Subcutaneous adipose tissue (tissue), 4 donors: ENCODE measurements around the gene ACSF3. TPM values are rescaled to one million over a fixed set of nuclear protein-coding genes. Genes with fewer than 3 reads are reported as not detected.

Experiments
- total RNA-seq, 4 donors: library from RNA; depleted of rRNA; stranded (reverse); fragments of >200 nt; gene quantifications; one replicate each; pipeline ENCODE4 v1.1.0, GENCODE V29; 2016
- TF ChIP-seq, protein P1 (sequence below): fragments of 450-650 bp; IDR thresholded peaks from one replicate; pipeline ENCODE4 v1.5.1; 2016; ENCODE audit warnings: low read depth, mild to moderate bottlenecking, control low read depth, antibody characterized with exemption, moderate library complexity

The ACSF3 gene
- total RNA-seq, 4 donors from 2014 or later = 17.4 to 40.1 (median 22.5) TPM

DNA sequence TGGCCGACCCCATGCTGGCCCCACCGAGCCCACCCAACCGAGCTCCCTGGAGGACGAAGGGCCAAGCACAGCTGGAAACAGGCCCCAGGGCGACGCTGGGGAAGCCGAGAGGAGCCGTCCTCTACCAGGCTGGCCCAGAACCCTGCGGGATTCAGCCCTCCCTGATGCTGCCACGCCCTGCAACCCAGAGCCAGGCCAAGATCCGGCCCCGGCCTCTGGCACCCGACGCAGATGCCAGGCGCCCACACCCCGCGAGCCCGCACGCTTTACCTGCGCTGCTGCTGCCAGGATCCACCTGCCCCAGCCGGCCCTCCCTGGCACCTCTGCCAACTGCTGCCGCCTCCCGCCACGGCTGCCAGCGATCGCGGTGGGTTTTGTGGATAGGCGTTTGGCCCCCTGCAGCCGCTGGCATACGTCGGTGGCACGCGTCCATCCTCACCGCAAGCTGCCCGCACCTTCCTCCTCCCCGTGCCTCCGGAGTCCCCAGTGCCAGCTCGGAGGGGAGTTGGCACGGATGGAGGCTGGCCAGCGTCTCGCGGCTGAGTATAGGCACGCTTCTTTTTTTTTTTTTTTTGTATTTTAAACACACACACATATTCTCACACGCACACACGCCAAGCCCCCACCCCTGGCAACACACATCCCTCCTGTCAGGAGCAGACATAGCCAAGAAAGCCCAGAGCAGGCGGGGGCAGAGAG, 41.3 kb upstream of the ACSF3 start:
- TF ChIP-seq, protein P1, sequence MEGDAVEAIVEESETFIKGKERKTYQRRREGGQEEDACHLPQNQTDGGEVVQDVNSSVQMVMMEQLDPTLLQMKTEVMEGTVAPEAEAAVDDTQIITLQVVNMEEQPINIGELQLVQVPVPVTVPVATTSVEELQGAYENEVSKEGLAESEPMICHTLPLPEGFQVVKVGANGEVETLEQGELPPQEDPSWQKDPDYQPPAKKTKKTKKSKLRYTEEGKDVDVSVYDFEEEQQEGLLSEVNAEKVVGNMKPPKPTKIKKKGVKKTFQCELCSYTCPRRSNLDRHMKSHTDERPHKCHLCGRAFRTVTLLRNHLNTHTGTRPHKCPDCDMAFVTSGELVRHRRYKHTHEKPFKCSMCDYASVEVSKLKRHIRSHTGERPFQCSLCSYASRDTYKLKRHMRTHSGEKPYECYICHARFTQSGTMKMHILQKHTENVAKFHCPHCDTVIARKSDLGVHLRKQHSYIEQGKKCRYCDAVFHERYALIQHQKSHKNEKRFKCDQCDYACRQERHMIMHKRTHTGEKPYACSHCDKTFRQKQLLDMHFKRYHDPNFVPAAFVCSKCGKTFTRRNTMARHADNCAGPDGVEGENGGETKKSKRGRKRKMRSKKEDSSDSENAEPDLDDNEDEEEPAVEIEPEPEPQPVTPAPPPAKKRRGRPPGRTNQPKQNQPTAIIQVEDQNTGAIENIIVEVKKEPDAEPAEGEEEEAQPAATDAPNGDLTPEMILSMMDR = no peak

DNA sequence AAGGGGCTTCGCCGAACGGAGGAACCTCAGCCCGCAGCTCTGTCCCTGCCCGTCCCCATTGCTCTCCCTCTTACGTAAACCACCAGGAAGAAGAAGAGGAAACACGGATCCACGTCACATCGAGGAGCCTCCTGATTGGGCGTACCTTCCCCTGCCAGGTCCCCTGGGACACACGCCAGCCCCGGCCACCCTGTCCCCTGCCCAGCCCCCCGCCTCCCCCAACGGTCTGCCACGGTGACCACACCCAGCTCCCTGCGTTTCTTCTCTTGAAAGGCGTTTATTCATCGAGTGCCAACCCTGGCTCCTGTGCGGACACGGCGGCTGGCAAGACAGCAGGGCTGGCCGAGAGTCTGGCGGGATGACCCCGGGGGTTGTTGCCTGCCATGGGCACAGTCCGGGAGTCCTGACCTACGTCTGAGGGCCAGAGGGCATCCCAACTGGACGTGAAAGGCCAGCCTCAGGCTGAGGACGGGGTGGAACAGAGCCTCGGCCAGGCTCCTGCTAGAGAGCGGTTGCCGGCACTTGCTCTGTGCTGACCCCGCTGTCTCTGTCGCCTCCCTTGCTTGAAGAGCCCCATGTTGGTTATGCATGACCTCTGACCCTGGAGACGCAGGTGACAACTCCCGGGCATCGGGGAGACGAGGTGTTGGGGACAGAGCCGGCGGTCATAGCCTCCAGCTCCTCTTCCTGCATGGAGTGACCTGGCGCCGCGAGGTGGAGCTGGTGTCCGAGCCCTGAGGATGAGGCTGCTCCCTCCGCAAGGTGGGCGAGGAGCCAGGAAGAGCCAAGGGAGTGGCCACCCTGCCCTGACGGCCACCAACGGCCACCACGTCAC, 40.5 kb upstream of the ACSF3 start:
- TF ChIP-seq, protein P1 = no peak

- TF ChIP-seq, protein P1 = no peak
Observed at GRCh38 chr16:89053725-89054029, 40.0 kb upstream of the ACSF3 start.

DNA sequence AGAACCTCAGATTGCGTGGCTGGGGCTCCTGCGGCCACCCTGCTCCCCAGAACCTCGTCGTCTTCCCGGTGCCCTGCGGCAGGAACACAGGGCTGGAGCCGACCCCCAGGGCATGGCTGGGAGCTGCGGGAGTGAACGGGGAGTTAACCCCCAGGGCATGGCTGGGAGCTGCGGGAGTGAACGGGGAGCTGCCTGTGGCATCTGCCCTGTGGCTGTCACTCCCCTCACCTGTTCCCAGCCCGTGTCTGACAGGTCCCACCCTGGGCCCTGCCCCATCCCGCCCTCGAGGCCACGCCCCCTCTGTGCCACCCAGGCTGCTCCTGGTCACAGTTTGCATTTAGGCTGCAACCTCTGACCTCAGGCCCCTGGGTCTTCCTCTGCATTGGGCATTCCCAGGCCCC, 39.4 kb upstream of the ACSF3 start:
- TF ChIP-seq, protein P1 = no peak

DNA sequence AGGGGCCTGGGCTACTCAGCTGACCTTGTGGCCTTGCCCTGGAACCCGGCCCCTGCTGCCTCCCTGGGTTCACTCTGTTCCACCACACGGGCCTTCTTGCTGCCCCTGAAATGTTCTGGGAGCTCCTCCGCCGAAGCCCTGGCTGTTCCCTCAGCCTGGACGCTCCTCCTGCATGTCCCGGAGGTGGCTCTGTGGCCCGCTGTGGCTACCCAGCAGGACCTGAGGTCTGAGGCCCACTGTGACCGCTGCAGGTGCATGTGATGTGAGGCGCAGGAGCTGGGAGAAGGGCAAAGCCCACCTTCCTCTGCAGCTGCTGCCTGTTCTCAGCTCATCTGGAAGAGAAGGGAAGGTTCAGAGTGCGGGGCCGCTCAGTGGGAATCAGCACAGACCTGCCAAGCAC, 38.9 kb upstream of the ACSF3 start:
- TF ChIP-seq, protein P1 = no peak

- TF ChIP-seq, protein P1 = no peak
Observed at GRCh38 chr16:89055313-89055712, 38.3 kb upstream of the ACSF3 start.

DNA sequence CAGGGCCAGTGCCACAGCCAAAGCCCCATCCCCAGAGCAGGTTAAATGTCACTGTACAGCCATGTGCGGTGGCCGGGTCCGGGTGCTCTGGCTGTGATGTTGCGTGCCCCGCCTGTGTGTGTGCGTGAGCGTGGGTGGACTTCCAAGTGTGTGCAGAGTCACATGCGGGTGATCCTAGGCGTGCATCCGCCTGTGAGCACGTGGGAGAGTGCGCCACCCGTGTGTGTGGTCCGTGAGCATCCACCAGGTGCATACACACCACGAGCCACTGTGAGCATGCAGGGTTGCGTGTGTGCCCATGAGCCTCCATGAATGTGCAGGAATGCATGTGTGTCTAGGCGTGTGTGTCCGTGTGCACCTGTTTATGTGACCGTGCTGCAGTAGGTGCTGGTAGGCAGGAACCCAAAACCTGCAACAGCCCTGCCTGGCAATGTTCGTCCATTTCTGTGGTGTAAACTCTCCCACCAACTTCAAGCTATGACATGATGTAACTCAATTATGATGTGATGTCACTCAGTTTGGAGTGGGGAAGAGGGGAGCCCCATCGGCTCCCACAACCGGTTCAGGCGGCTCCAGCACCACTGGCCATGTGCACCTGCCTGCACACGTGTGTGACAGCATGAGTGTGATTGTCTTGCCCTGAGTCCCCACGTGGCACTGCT, 37.6 kb upstream of the ACSF3 start:
- TF ChIP-seq, protein P1 = no peak
